H1 (cell line): Measurements from ENCODE around the gene CAP2. TPM values are rescaled to one million over a fixed set of nuclear protein-coding genes. Genes with fewer than 3 reads are reported as not detected.

Experiments used
- CTCF ChIA-PET: fragments of 300-600 bp; sonication (Branson Sonifier 250); formaldehyde crosslinking; loops from one replicate; lab custom pipeline; 2021; ENCODE audit not compliant: partially characterized antibody; lab: Charles Lee
- POLR2A ChIA-PET: fragments of 300-600 bp; sonication (Branson Sonifier 250); formaldehyde crosslinking; loops from one replicate; lab custom pipeline; 2021; ENCODE audit warnings: inconsistent platforms; ENCODE audit not compliant: partially characterized antibody; lab: Charles Lee
- DNase-seq, 2 experiments: peaks; one replicate each; pipeline versions ENCODE4 v3.0.0 to v3.0.0-alpha.2; 2010 to 2022; ENCODE audit warnings: low spot score in 2 of 2, low read depth in 1 of 2, mixed read lengths in 1 of 2
- FAIRE-seq: peaks from 2 replicates; lab custom pipeline; 2011; peaks lifted over from hg19 to GRCh38; lab: Jason Lieb, UNC
- H2AFZ ChIP-seq: 2 replicates; pipeline ENCODE4 v1.8.1; 2012; ENCODE audit warnings: low read length, inconsistent platforms
- H2AK5ac ChIP-seq: 2 replicates; pipeline ENCODE4 v1.6.1; 2013; ENCODE audit warnings: low read depth, low read length
- H2BK120ac ChIP-seq: replicated peaks from 2 replicates; pipeline ENCODE3; 2013; ENCODE audit warnings: low read depth, low read length, inconsistent platforms
- H2BK12ac ChIP-seq: 2 replicates; pipeline ENCODE4 v1.6.1; 2013; ENCODE audit warnings: low read depth, low read length
- H2BK15ac ChIP-seq: 2 replicates; pipeline ENCODE4 v1.6.1; 2013; ENCODE audit warnings: low read length
- H2BK20ac ChIP-seq: 2 replicates; pipeline ENCODE4 v1.6.1; 2013; ENCODE audit warnings: low read length
- H2BK5ac ChIP-seq: 2 replicates; pipeline ENCODE4 v1.6.1; 2013; ENCODE audit warnings: low read depth, low read length
- H3K14ac ChIP-seq: 2 replicates; pipeline ENCODE4 v1.6.1; 2013; ENCODE audit warnings: inconsistent platforms; ENCODE audit not compliant: insufficient read length
- H3K18ac ChIP-seq: 2 replicates; pipeline ENCODE4 v1.6.1; 2013; ENCODE audit warnings: low read length; ENCODE audit errors: extremely low read depth
- H3K23ac ChIP-seq: 2 replicates; pipeline ENCODE4 v1.6.1; 2013; ENCODE audit warnings: inconsistent platforms; ENCODE audit not compliant: insufficient read length
- H3K23me2 ChIP-seq: 2 replicates; pipeline ENCODE4 v1.6.1; 2013; ENCODE audit warnings: low read depth, low read length
- H3K27ac ChIP-seq: 2 replicates; pipeline ENCODE4 v1.6.1; 2011; ENCODE audit warnings: low read depth, low read length, inconsistent platforms
- H3K27me3 ChIP-seq, 4 experiments: replicated peaks in 1 of 4; 1 replicate in 1 of 4; 2 replicates in 3 of 4; pipeline versions ENCODE4 v1.6.1 to v1.8.1; 2011 to 2013; ENCODE audit warnings: low read length in 3 of 4, mild to moderate bottlenecking in 3 of 4, inconsistent platforms in 2 of 4, mixed read lengths in 2 of 4, moderate library complexity in 1 of 4; ENCODE audit not compliant: control insufficient read depth in 3 of 4, insufficient read depth in 3 of 4; ENCODE audit errors: extremely low read depth in 1 of 4
- H3K36me3 ChIP-seq, 4 experiments: 2 replicates each; pipeline versions ENCODE4 v1.6.1 to v1.8.1; 2011 to 2013; ENCODE audit warnings: mild to moderate bottlenecking in 4 of 4, low read length in 3 of 4, moderate library complexity in 2 of 4, control low read depth in 1 of 4, inconsistent platforms in 1 of 4; ENCODE audit not compliant: insufficient read depth in 4 of 4, control insufficient read depth in 2 of 4
- H3K4ac ChIP-seq: replicated peaks from 2 replicates; pipeline ENCODE3; 2013; ENCODE audit warnings: low read length, low read depth, mixed read lengths, inconsistent platforms; ENCODE audit not compliant: insufficient read length
- H3K4me1 ChIP-seq, 4 experiments: replicated peaks in 1 of 4; 1 replicate in 1 of 4; 2 replicates in 3 of 4; pipeline versions ENCODE4 v1.6.1 to v1.8.1; 2011 to 2013; ENCODE audit warnings: low read length in 3 of 4, inconsistent platforms in 2 of 4, mixed read lengths in 1 of 4; ENCODE audit not compliant: insufficient read depth in 4 of 4, control insufficient read depth in 3 of 4
- H3K4me2 ChIP-seq, 2 experiments: 2 replicates each; pipeline versions ENCODE4 v1.6.1 to v1.8.1; 2011 to 2013; ENCODE audit warnings: low read depth in 2 of 2, low read length in 2 of 2, control low read depth in 1 of 2, inconsistent platforms in 1 of 2, mild to moderate bottlenecking in 1 of 2; ENCODE audit not compliant: insufficient read depth in 1 of 2
- H3K4me3 ChIP-seq, 4 experiments: fragments of 200-600, 300-600 bp in 1 of 4; sonication (generic), shearing (Covaris generic), sonication (Bioruptor Twin) in 1 of 4; 2 replicates each; pipeline versions ENCODE4 v1.5.1 to v1.8.1; 2011 to 2016; ENCODE audit warnings: low read length in 4 of 4, low read depth in 3 of 4, control low read depth in 2 of 4, inconsistent platforms in 2 of 4, mild to moderate bottlenecking in 2 of 4, mixed read lengths in 1 of 4, moderate library complexity in 1 of 4; ENCODE audit not compliant: insufficient read depth in 2 of 4; ENCODE audit errors: extremely low read depth in 1 of 4
- H3K56ac ChIP-seq: replicated peaks from 2 replicates; pipeline ENCODE3; 2013; ENCODE audit warnings: low read depth, mild to moderate bottlenecking, mixed read lengths, low read length, inconsistent platforms; ENCODE audit not compliant: insufficient read length
- H3K79me1 ChIP-seq: 2 replicates; pipeline ENCODE4 v1.6.1; 2013; ENCODE audit warnings: low read depth, low read length, control low read depth
- H3K79me2 ChIP-seq, 2 experiments: 2 replicates each; pipeline versions ENCODE4 v1.6.1 to v1.8.1; 2012 to 2013; ENCODE audit warnings: low read length in 2 of 2, mild to moderate bottlenecking in 2 of 2, inconsistent platforms in 1 of 2; ENCODE audit not compliant: insufficient read depth in 2 of 2, control insufficient read depth in 1 of 2
- H3K9ac ChIP-seq, 4 experiments: replicated peaks in 1 of 4; 1 replicate in 1 of 4; 2 replicates in 3 of 4; pipeline versions ENCODE4 v1.6.1 to v1.8.1; 2011 to 2013; ENCODE audit warnings: low read depth in 3 of 4, low read length in 3 of 4, control low read depth in 2 of 4, mild to moderate bottlenecking in 2 of 4, moderate library complexity in 2 of 4, inconsistent platforms in 1 of 4; ENCODE audit errors: extremely low read depth in 1 of 4
- H3K9me3 ChIP-seq, 2 experiments: 2 replicates each; pipeline versions ENCODE4 v1.6.1 to v1.8.1; 2012 to 2013; ENCODE audit warnings: mild to moderate bottlenecking in 2 of 2, moderate library complexity in 2 of 2, control low read depth in 1 of 2, inconsistent platforms in 1 of 2, low read depth in 1 of 2, low read length in 1 of 2, mixed read lengths in 1 of 2; ENCODE audit not compliant: insufficient read depth in 2 of 2
- H4K20me1 ChIP-seq, 2 experiments: replicated peaks in 1 of 2; 2 replicates each; pipeline versions ENCODE3 to v1.8.1; 2011 to 2013; ENCODE audit warnings: inconsistent platforms in 2 of 2, low read length in 2 of 2, mild to moderate bottlenecking in 1 of 2; ENCODE audit not compliant: insufficient read depth in 2 of 2, control insufficient read depth in 1 of 2
- H4K5ac ChIP-seq: 2 replicates; pipeline ENCODE4 v1.6.1; 2013; ENCODE audit warnings: low read length, low read depth, mixed read lengths, inconsistent platforms; ENCODE audit not compliant: insufficient read length
- H4K8ac ChIP-seq: 2 replicates; pipeline ENCODE4 v1.8.0; 2013; ENCODE audit warnings: mild to moderate bottlenecking, moderate library complexity, low read length, inconsistent platforms; ENCODE audit not compliant: insufficient read depth; ENCODE audit errors: extremely low read depth
- H4K91ac ChIP-seq: replicated peaks from 2 replicates; pipeline ENCODE3; 2013; ENCODE audit warnings: low read length, mixed read lengths, inconsistent platforms; ENCODE audit not compliant: insufficient read length
- CHD1 ChIP-seq: IDR thresholded peaks from 2 replicates; pipeline ENCODE4 v1.6.1; 2012; ENCODE audit warnings: low read depth, low read length, improper control_type of control experiment
- CHD2 ChIP-seq: IDR thresholded peaks from 2 replicates; pipeline ENCODE4 v1.6.1; 2012; ENCODE audit warnings: low read length, improper control_type of control experiment
- SP2 ChIP-seq: IDR thresholded peaks from 2 replicates; pipeline ENCODE4 v1.6.1; 2012; ENCODE audit warnings: mild to moderate bottlenecking, low read length, inconsistent platforms
- TEAD4 ChIP-seq: IDR thresholded peaks from 2 replicates; pipeline ENCODE4 v1.6.1; 2012; ENCODE audit warnings: low read depth, low read length, inconsistent platforms, mixed read lengths
- WGBS, 2 experiments: shearing (Covaris generic) in 1 of 2; methylation state at CpG; one replicate each; pipeline versions ENCODE4 v1.1.6 to v1.1.7; 2013 to 2015; ENCODE audit warnings: low lambda C conversion rate in 2 of 2, mixed read lengths in 2 of 2, inconsistent platforms in 1 of 2, low coverage in 1 of 2, missing lambda C conversion rate in 1 of 2; ENCODE audit not compliant: insufficient replicate concordance in 2 of 2, insufficient coverage in 1 of 2, insufficient read length in 1 of 2; ENCODE audit errors: extremely low coverage in 1 of 2, missing lambda C conversion rate in 1 of 2; 5-methylcytosine and 5-hydroxymethylcytosine counted together
- polyA plus RNA-seq, 7 experiments: library from polyadenylated mRNA; depleted of rRNA in 3 of 7; stranded (reverse) in 5 of 7; unstranded in 2 of 7; fragments of >200 nt in 5 of 7; fragments of 200-250 nt in 2 of 7; gene quantifications; 1 replicate in 5 of 7; 2 replicates in 1 of 7; 4 replicates in 1 of 7; pipeline versions ENCODE4 v1.2.1 to v1.2.3, GENCODE V29; 2011 to 2013; ENCODE audit warnings: missing spikeins in 2 of 7, mixed read lengths in 2 of 7
- total RNA-seq: library from RNA; stranded (reverse); fragmentation: NEBNext Ultra II Directional; extraction: Animal tissue kit (Norgen Biotek cat#: 25700); gene quantifications from 2 replicates; pipeline ENCODE4 v1.2.1, GENCODE V29; 2021

The CAP2 gene
- total and polyA plus RNA-seq, 2 of the 8 experiments (the other 6 are each of a cell fraction or from before 2014, with no cell fraction given), result 7.2 to 10.0 TPM

DNA sequence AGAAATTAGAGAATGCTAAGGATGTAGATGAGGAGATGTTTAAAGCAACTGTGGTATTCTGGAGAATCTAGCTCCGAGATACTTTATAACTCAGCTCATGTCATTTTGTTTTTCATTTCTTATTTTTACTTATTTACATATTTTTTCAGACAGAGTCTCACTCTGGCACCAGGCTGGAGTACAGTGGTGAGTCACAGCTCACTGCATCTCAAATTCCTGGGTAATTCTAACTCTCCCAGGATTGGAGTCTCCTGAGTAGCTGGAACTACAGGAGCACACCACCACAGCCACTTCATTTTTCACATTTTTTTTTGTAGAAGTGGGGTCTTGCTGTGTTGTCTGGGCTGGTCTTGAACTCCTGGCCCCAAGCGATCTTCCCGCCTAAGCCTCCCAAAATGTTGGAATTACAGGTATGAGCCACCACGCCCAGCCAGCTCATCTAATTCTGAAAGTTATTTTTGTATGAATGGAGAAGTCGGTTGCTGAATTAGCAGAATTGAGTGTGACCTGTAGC lies 112.4 kb downstream of the CAP2 start:
- 0 out of 7 replicates have a peak, but pooled peaks cover 0 to 3% (median 0%) of the 10 kb centered on the region in 4 experiments for H3K4me1 ChIP-seq
- 92% methylated on average over 5 of the region's 5 CpGs; no CpG with 5 or more reads in 1 of the 2 experiments for WGBS, 2 experiments
- no peaks in the 10 kb centered on the region for H3K79me1 ChIP-seq
- H3K36me3 ChIP-seq, result no peaks in the 10 kb centered on the region
- no peak overlapping the region for H3K14ac ChIP-seq
- H3K79me2 ChIP-seq, result no peaks in the 10 kb centered on the region
- no peaks in the 10 kb centered on the region for H3K9me3 ChIP-seq
- no peak overlapping the region for H3K4me3 ChIP-seq
- DNase-seq, result peak in 1 of 2 experiments; percentile 3
- no peak overlapping the region for H2AFZ ChIP-seq
- no peak overlapping the region for H4K8ac ChIP-seq
- H4K91ac ChIP-seq, result no peak overlapping the region
- no peak overlapping the region for H3K4ac ChIP-seq
- H4K20me1 ChIP-seq, result no peaks in the 10 kb centered on the region
- H2BK12ac ChIP-seq, result no peak overlapping the region
- H3K23me2 ChIP-seq, result no peaks in the 10 kb centered on the region
- FAIRE-seq, result no peak
- H2BK5ac ChIP-seq, result no peak overlapping the region
- no peak overlapping the region for H3K56ac ChIP-seq
- no peaks in the 10 kb centered on the region for H3K27me3 ChIP-seq
- no peak overlapping the region for H2BK20ac ChIP-seq
- CTCF ChIA-PET, result interaction anchor here (0.7 to 3.8 kb wide), 26 partner anchors 8 to 362 kb away, joined by 3 to 48 read pairs (median 6); no protein-coding TSS in a partner anchor
- no peak overlapping the region for H3K9ac ChIP-seq
- no peak for TF ChIP-seq CHD1
- no peak for TF ChIP-seq CHD2
- TF ChIP-seq SP2, result no peak
- no peak for TF ChIP-seq TEAD4
- H3K23ac ChIP-seq, result no peak overlapping the region
- H3K18ac ChIP-seq, result no peak overlapping the region
- H2AK5ac ChIP-seq, result no peak overlapping the region
- H4K5ac ChIP-seq, result no peak overlapping the region
- H2BK120ac ChIP-seq, result no peak overlapping the region
- H2BK15ac ChIP-seq, result no peak overlapping the region
- no peak overlapping the region for H3K27ac ChIP-seq
- no peak overlapping the region for H3K4me2 ChIP-seq
- POLR2A ChIA-PET, result no interaction called here
